Transverse colon (tissue), 4 donors: ENCODE results near the gene OPA1.

Source experiments
- EP300 ChIP-seq: sonication (generic); formaldehyde crosslinking; IDR thresholded peaks from one replicate; pipeline ENCODE4 v1.6.1; 2017; ENCODE audit warnings: antibody characterized with exemption, low read depth
- POLR2A ChIP-seq: fragments of 450-650 bp; IDR thresholded peaks from one replicate; pipeline ENCODE4 v1.6.1; 2016; ENCODE audit warnings: antibody characterized with exemption, mild to moderate bottlenecking, moderate library complexity
- POLR2AphosphoS5 ChIP-seq, 3 donors: sonication (generic); formaldehyde crosslinking; IDR thresholded peaks; one replicate each; pipeline ENCODE4 v1.6.1; 2016; ENCODE audit warnings: antibody characterized with exemption in 3 of 3
- TF ChIP-seq, protein P1 (sequence below), 5 experiments: fragments of 200-600 bp in 3 of 5; fragments of 450-650 bp in 2 of 5; sonication (generic) in 3 of 5; IDR thresholded peaks; 1 replicate in 2 of 5; 2 replicates in 3 of 5; pipeline ENCODE4 v1.5.1; 2016 to 2017; ENCODE audit warnings: antibody characterized with exemption in 5 of 5, inconsistent platforms in 3 of 5, mild to moderate bottlenecking in 2 of 5, moderate library complexity in 1 of 5

DNA sequence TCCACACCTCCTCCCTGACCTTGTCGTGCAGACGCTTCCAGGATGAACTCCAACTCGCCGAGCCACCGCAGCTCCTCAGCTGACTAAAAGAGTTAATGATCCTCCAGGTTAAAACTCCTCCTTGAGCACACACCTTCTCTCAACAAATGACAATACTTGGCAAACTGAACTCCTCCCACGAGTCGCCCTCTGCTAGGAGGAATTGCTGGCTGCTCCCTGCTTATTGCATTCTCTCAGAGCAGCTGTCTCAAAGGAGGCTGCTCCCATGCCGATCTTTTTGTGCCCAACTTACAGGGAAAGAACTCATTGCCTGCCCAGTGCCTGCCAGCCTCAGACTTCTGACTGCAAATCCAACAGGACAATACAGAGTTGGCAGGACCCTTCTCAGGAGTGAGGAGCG is 38.2 kb upstream of the OPA1 start, which contains the start of gene ATP13A4:
- TF ChIP-seq POLR2A (peak; percentile 84), POLR2AphosphoS5 (IDR thresholded peaks at IDR 0.05) (peak; percentile 64 to 87 (median 78)), EP300 (no peak)
- TF ChIP-seq, protein P1, sequence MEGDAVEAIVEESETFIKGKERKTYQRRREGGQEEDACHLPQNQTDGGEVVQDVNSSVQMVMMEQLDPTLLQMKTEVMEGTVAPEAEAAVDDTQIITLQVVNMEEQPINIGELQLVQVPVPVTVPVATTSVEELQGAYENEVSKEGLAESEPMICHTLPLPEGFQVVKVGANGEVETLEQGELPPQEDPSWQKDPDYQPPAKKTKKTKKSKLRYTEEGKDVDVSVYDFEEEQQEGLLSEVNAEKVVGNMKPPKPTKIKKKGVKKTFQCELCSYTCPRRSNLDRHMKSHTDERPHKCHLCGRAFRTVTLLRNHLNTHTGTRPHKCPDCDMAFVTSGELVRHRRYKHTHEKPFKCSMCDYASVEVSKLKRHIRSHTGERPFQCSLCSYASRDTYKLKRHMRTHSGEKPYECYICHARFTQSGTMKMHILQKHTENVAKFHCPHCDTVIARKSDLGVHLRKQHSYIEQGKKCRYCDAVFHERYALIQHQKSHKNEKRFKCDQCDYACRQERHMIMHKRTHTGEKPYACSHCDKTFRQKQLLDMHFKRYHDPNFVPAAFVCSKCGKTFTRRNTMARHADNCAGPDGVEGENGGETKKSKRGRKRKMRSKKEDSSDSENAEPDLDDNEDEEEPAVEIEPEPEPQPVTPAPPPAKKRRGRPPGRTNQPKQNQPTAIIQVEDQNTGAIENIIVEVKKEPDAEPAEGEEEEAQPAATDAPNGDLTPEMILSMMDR (IDR thresholded peaks at IDR 0.05): no peak
